ENCODE results near the gene TEX36. TPM values are rescaled to one million over a fixed set of nuclear protein-coding genes. Genes with fewer than 3 reads are reported as not detected.
"Not testable (repeated sequence)": the region's sequence is repeated elsewhere in the genome, so short reads cannot be mapped to it uniquely, and the experiment has no call there.

TEX36 gene
- total RNA-seq, 1 experiment from 2014 or later: 1.1 TPM

- Histone ChIP-seq H4K20me1 (ENCODE audit: insufficient read depth) (no peaks in the 10 kb centered on the region), H3F3A (ENCODE audit: insufficient read depth, low read depth) (peaks cover 7% of the 10 kb centered on the region), H3K4me3 (no peak overlapping the region), H3K4me2 (peak overlapping the region; percentile 60), H3K9me2 (ENCODE audit: insufficient read depth) (no peaks in the 10 kb centered on the region), H2AFZ (no peak overlapping the region), H3K9me3 (ENCODE audit: insufficient read depth, low read depth) (no peaks in the 10 kb centered on the region), H3K27ac (peak overlapping the region; percentile 90), H3K79me2 (ENCODE audit: low read depth) (no peaks in the 10 kb centered on the region), H3K4me1 (replicated peaks; ENCODE audit: insufficient read depth) (peaks cover 22% of the 10 kb centered on the region), H3K27me3 (ENCODE audit: insufficient read depth, low read depth) (no peaks in the 10 kb centered on the region), H3K36me3 (ENCODE audit: low read depth) (no peaks in the 10 kb centered on the region)
- ChIA-PET CTCF (no interaction called here), POLR2A (ENCODE audit: unreplicated experiment) (interaction anchor here (0.5 to 2.3 kb wide), 8 partner anchors 21 to 1545 kb away, joined by 3 to 28 read pairs (median 4); partner anchors contain the start of gene TEX36)
- intact Hi-C loops (cut with micrococcal nuclease; ENCODE audit: unreplicated experiment): loop anchor here (5.0 kb wide), 1 partner anchor 74 kb away; no protein-coding TSS in a partner anchor
- no TSS peak for BruUV-seq (replicated peaks)
- DNase-seq: peak in 1 of 2 experiments; percentile 54
- TF ChIP-seq, protein P1, sequence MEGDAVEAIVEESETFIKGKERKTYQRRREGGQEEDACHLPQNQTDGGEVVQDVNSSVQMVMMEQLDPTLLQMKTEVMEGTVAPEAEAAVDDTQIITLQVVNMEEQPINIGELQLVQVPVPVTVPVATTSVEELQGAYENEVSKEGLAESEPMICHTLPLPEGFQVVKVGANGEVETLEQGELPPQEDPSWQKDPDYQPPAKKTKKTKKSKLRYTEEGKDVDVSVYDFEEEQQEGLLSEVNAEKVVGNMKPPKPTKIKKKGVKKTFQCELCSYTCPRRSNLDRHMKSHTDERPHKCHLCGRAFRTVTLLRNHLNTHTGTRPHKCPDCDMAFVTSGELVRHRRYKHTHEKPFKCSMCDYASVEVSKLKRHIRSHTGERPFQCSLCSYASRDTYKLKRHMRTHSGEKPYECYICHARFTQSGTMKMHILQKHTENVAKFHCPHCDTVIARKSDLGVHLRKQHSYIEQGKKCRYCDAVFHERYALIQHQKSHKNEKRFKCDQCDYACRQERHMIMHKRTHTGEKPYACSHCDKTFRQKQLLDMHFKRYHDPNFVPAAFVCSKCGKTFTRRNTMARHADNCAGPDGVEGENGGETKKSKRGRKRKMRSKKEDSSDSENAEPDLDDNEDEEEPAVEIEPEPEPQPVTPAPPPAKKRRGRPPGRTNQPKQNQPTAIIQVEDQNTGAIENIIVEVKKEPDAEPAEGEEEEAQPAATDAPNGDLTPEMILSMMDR (conservative IDR thresholded peaks at IDR 0.05): no peak
- no peak for TF ChIP-seq EZH2 (IDR thresholded peaks at IDR 0.05; ENCODE audit: low read depth)
These were observed 21.5 kb downstream of the TEX36 start for GRCh38 chr10:125661431-125661940.

- POLR2A ChIA-PET (ENCODE audit: unreplicated experiment): interaction anchor here (0.6 kb wide), 1 partner anchor 22 kb away, joined by 3 read pairs; no protein-coding TSS in a partner anchor
These were observed 23.9 kb downstream of the TEX36 start for GRCh38 chr10:125659071-125659470.

GRCh38 chr10:125656523-125656922 lies 26.4 kb downstream of the TEX36 start:
- POLR2A ChIA-PET (ENCODE audit: unreplicated experiment): no interaction called here
- H3K4me2 ChIP-seq: no peak overlapping the region
- H3K4me1 ChIP-seq (replicated peaks; ENCODE audit: insufficient read depth): peaks cover 4% of the 10 kb centered on the region
- CTCF ChIA-PET: no interaction called here
- DNase-seq: no peak
- no TSS peak for BruUV-seq (replicated peaks)
- H3K36me3 ChIP-seq (ENCODE audit: low read depth): no peaks in the 10 kb centered on the region
- TF ChIP-seq, protein P1 (conservative IDR thresholded peaks at IDR 0.05): no peak
- no peak overlapping the region for H2AFZ ChIP-seq
- no peaks in the 10 kb centered on the region for H3K79me2 ChIP-seq (ENCODE audit: low read depth)
- H3K9me3 ChIP-seq (ENCODE audit: insufficient read depth, low read depth): no peaks in the 10 kb centered on the region
- H3K4me3 ChIP-seq: no peak overlapping the region
- intact Hi-C loops (cut with micrococcal nuclease; ENCODE audit: unreplicated experiment): no loop called here
- H4K20me1 ChIP-seq (ENCODE audit: insufficient read depth): no peaks in the 10 kb centered on the region
- no peaks in the 10 kb centered on the region for H3K27me3 ChIP-seq (ENCODE audit: insufficient read depth, low read depth)
- H3K27ac ChIP-seq: no peak overlapping the region
- H3F3A ChIP-seq (ENCODE audit: insufficient read depth, low read depth): no peaks in the 10 kb centered on the region
- H3K9me2 ChIP-seq (ENCODE audit: insufficient read depth): no peaks in the 10 kb centered on the region

More at GRCh38 chr10:125659071-125659470, 23.9 kb downstream of the TEX36 start:
- Histone ChIP-seq H3K79me2 (ENCODE audit: low read depth) (no peaks in the 10 kb centered on the region), H3K27me3 (ENCODE audit: insufficient read depth, low read depth) (no peaks in the 10 kb centered on the region), H3K36me3 (ENCODE audit: low read depth) (no peaks in the 10 kb centered on the region), H3K4me1 (replicated peaks; ENCODE audit: insufficient read depth) (peaks cover 22% of the 10 kb centered on the region), H3K4me2 (no peak overlapping the region), H3K27ac (no peak overlapping the region), H3F3A (ENCODE audit: insufficient read depth, low read depth) (peaks cover 7% of the 10 kb centered on the region), H3K9me3 (ENCODE audit: insufficient read depth, low read depth) (no peaks in the 10 kb centered on the region), H2AFZ (no peak overlapping the region), H3K9me2 (ENCODE audit: insufficient read depth) (no peaks in the 10 kb centered on the region), H3K4me3 (no peak overlapping the region), H4K20me1 (ENCODE audit: insufficient read depth) (no peaks in the 10 kb centered on the region)
- BruUV-seq (replicated peaks): no TSS peak
- CTCF ChIA-PET: no interaction called here
- TF ChIP-seq EZH2 (IDR thresholded peaks at IDR 0.05; ENCODE audit: low read depth): no peak
- TF ChIP-seq, protein P1 (conservative IDR thresholded peaks at IDR 0.05): no peak
- intact Hi-C loops (cut with micrococcal nuclease; ENCODE audit: unreplicated experiment): no loop called here
- no peak for DNase-seq

DNA sequence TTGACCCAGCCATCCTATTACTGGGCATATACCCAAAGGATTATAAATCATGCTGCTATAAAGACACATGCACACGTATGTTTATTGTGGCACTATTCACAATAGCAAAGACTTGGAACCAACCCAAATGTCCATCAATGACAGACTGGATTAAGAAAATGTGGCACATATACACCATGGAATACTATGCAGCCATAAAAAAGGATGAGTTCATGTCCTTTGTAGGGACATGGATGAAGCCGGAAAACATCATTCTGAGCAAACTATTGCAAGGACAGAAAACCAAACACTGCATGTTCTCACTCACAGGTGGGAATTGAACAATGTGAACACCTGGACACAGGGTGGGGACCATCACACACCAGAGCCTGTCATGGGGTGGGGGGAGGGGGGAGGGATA lies 29.9 kb downstream of the TEX36 start:
- H4K20me1 ChIP-seq (ENCODE audit: insufficient read depth); H3K79me2 ChIP-seq (ENCODE audit: low read depth); H3K9me2 ChIP-seq (ENCODE audit: insufficient read depth); H3K4me1 ChIP-seq (replicated peaks; ENCODE audit: insufficient read depth); intact Hi-C loops (cut with micrococcal nuclease; ENCODE audit: unreplicated experiment); DNase-seq; POLR2A ChIA-PET (ENCODE audit: unreplicated experiment); H3K9me3 ChIP-seq (ENCODE audit: insufficient read depth, low read depth); H3K27ac ChIP-seq; H3K4me3 ChIP-seq; H3K4me2 ChIP-seq; H2AFZ ChIP-seq; H3K27me3 ChIP-seq (ENCODE audit: insufficient read depth, low read depth); CTCF ChIA-PET; BruUV-seq (replicated peaks); H3K36me3 ChIP-seq (ENCODE audit: low read depth); H3F3A ChIP-seq (ENCODE audit: insufficient read depth, low read depth): not testable (repeated sequence)
